Panc1 (cell line): Measurements from ENCODE around the gene GULP1.

Experiments used
- POLR2AphosphoS5 ChIP-seq: IDR thresholded peaks from 2 replicates; pipeline ENCODE4 v1.6.1; 2012; ENCODE audit warnings: mild to moderate bottlenecking, low read depth, low read length, moderate library complexity
- TF ChIP-seq, protein P1 (sequence below): fragments of 450-650 bp; IDR thresholded peaks from 2 replicates; pipeline ENCODE4 v1.5.1; 2017; ENCODE audit warnings: mild to moderate bottlenecking

DNA sequence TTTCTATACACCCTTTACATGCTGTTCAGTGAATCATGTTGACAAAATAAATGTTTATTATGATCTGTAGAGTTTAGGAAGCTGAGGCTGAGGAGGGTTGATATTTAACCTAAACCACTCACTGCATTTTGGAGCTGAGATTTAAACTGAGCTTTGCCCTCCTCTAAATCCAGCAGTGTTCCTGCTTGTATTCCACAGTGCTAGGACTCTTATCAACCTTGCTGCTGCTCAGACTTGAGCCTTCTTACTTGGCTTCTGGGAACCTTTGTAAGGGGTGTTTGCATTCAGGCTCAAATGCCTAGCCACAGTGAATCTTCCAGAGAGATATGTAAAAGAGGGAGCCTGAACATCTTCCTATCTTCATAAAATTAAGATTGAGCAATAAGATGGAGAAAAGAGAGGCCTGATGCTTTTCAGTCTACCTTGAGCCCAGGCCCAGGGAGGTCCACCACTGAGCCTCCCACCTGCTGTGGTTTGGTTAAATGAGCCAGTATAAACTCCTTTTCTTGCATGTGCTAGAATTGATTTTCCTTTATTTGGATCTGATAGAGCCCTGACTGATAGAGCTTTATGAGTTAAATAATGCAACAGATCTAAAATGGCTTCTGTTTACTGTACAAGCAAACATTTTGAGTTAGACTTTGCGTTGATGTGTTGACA, 149.7 kb downstream of the GULP1 start:
- TF ChIP-seq, protein P1, sequence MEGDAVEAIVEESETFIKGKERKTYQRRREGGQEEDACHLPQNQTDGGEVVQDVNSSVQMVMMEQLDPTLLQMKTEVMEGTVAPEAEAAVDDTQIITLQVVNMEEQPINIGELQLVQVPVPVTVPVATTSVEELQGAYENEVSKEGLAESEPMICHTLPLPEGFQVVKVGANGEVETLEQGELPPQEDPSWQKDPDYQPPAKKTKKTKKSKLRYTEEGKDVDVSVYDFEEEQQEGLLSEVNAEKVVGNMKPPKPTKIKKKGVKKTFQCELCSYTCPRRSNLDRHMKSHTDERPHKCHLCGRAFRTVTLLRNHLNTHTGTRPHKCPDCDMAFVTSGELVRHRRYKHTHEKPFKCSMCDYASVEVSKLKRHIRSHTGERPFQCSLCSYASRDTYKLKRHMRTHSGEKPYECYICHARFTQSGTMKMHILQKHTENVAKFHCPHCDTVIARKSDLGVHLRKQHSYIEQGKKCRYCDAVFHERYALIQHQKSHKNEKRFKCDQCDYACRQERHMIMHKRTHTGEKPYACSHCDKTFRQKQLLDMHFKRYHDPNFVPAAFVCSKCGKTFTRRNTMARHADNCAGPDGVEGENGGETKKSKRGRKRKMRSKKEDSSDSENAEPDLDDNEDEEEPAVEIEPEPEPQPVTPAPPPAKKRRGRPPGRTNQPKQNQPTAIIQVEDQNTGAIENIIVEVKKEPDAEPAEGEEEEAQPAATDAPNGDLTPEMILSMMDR = no peak
- TF ChIP-seq POLR2AphosphoS5 = no peak
